HEK293 (cell line): ENCODE data around the gene TGIF1.

Experiments
- CTCF ChIA-PET: fragments of 350-600 bp; formaldehyde crosslinking; extraction: SDS; loops from one replicate; lab custom pipeline; 2021; ENCODE audit warnings: antibody characterized with exemption; lab: Yijun Ruan, JAX
- POLR2A ChIA-PET: fragments of 300-600 bp; formaldehyde crosslinking; extraction: SDS; loops from one replicate; lab custom pipeline; 2020; ENCODE audit warnings: antibody characterized with exemption, inconsistent platforms; lab: Yijun Ruan, JAX
- H3K27ac ChIP-seq: fragments of 200-500 bp; sonication (Bioruptor generic); 2 replicates; pipeline ENCODE4 v1.5.1; 2014; ENCODE audit warnings: low read depth, low read length, control low read depth, inconsistent platforms; ENCODE audit errors: extremely low read depth
- H3K36me3 ChIP-seq, 2 experiments: fragments of 200-500 bp in 1 of 2; sonication (Bioruptor generic) in 1 of 2; 1 replicate in 1 of 2; 2 replicates in 1 of 2; pipeline ENCODE4 v1.5.1; 2014 to 2017; ENCODE audit warnings: inconsistent platforms in 2 of 2, low read length in 2 of 2; ENCODE audit not compliant: control insufficient read depth in 2 of 2, insufficient read depth in 1 of 2
- H3K4me1 ChIP-seq: fragments of 200-500 bp; sonication (Bioruptor generic); 2 replicates; pipeline ENCODE4 v1.5.1; 2014; ENCODE audit warnings: mild to moderate bottlenecking, low read length, inconsistent platforms; ENCODE audit not compliant: control insufficient read depth, insufficient read depth
- H3K4me3 ChIP-seq: 2 replicates; pipeline ENCODE4 v1.5.1; 2011; ENCODE audit warnings: low read depth, mild to moderate bottlenecking, control low read depth, low read length, moderate library complexity
- H3K9me3 ChIP-seq: fragments of 200-500 bp; sonication (Bioruptor generic); 2 replicates; pipeline ENCODE4 v1.5.1; 2014; ENCODE audit warnings: low read depth, low read length, inconsistent platforms; ENCODE audit not compliant: control insufficient read depth, insufficient read depth
- GLI4 ChIP-seq: fragments of 450-650 bp; formaldehyde crosslinking; IDR thresholded peaks from 2 replicates; pipeline ENCODE4 v1.5.1; 2016; ENCODE audit warnings: missing biosample characterization, missing genetic modification characterization
- OSR2 ChIP-seq: fragments of 450-650 bp; formaldehyde crosslinking; IDR thresholded peaks from 2 replicates; pipeline ENCODE4 v1.5.1; 2016; ENCODE audit warnings: missing biosample characterization, missing genetic modification characterization
- OVOL3 ChIP-seq: fragments of 450-650 bp; formaldehyde crosslinking; IDR thresholded peaks from 2 replicates; pipeline ENCODE4 v1.5.1; 2016; ENCODE audit warnings: missing biosample characterization, missing genetic modification characterization
- PRDM1 ChIP-seq: fragments of 450-650 bp; formaldehyde crosslinking; IDR thresholded peaks from 2 replicates; pipeline ENCODE4; 2016; ENCODE audit warnings: missing biosample characterization, missing genetic modification characterization
- TRIM28 ChIP-seq: IDR thresholded peaks from 2 replicates; pipeline ENCODE4 v1.6.1; 2011; ENCODE audit warnings: low read length, control low read depth, borderline replicate concordance
- ZBTB7A ChIP-seq: fragments of 450-650 bp; formaldehyde crosslinking; IDR thresholded peaks from 2 replicates; pipeline ENCODE4 v1.5.1; 2016; ENCODE audit warnings: low read depth, missing biosample characterization, missing genetic modification characterization
- ZFP37 ChIP-seq: fragments of 450-650 bp; formaldehyde crosslinking; IDR thresholded peaks from 2 replicates; pipeline ENCODE4 v1.5.1; 2016; ENCODE audit warnings: missing biosample characterization, missing genetic modification characterization
- ZNF169 ChIP-seq: fragments of 450-650 bp; formaldehyde crosslinking; IDR thresholded peaks from 2 replicates; pipeline ENCODE4 v1.5.1; 2016; ENCODE audit warnings: missing biosample characterization, missing genetic modification characterization
- ZNF621 ChIP-seq: fragments of 450-650 bp; formaldehyde crosslinking; IDR thresholded peaks from 2 replicates; pipeline ENCODE4 v1.5.1; 2017; ENCODE audit warnings: missing biosample characterization, missing genetic modification characterization
- ZNF654 ChIP-seq: fragments of 450-650 bp; formaldehyde crosslinking; IDR thresholded peaks from 2 replicates; pipeline ENCODE4 v1.5.1; 2016; ENCODE audit warnings: low read depth, missing biosample characterization, missing genetic modification characterization
- ZNF660 ChIP-seq: fragments of 450-650 bp; IDR thresholded peaks from 2 replicates; pipeline ENCODE4 v1.5.1; 2018; ENCODE audit warnings: missing biosample characterization, mild to moderate bottlenecking, missing genetic modification characterization
- ZNF776 ChIP-seq: fragments of 450-650 bp; formaldehyde crosslinking; IDR thresholded peaks from 2 replicates; pipeline ENCODE4 v1.5.0; 2017; ENCODE audit warnings: missing biosample characterization, missing genetic modification characterization, borderline replicate concordance
- TF ChIP-seq, protein P1 (sequence below): fragments of 450-650 bp; formaldehyde crosslinking; optimal IDR thresholded peaks from 2 replicates; pipeline ENCODE3; 2016; ENCODE audit warnings: missing biosample characterization, mild to moderate bottlenecking, missing genetic modification characterization
- TF ChIP-seq, protein P2 (sequence below): fragments of 450-650 bp; formaldehyde crosslinking; IDR thresholded peaks from 2 replicates; pipeline ENCODE4 v1.5.1; 2016; ENCODE audit warnings: missing biosample characterization, missing genetic modification characterization
- TF ChIP-seq, protein P3 (sequence below): sonication (generic); formaldehyde crosslinking; IDR thresholded peaks from 2 replicates; pipeline ENCODE4 v1.8.1; 2022; ENCODE audit warnings: mild to moderate bottlenecking, moderate library complexity, missing genetic modification reagents

TGIF1 gene

DNA sequence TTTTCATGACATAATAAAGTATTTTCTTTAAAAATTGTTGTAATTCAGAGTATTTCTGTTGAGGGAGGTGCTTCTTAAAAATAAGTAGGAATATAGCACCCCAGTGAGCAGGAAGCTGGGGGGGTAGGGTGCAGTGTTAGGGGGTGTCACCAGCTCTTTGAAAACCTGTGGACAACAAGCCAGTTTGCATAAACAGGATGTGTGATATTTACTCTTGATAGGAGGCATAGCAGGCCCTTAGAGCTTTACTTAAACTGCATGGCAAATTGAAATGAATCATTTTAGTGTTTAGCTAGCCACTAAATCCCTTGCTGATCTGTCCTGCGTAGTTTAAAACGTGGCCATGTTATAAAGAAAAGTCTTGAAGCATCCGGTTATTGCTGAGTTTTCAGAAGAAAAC, 8.4 kb downstream of the TGIF1 start:
- Histone ChIP-seq H3K4me1 (peaks cover 14% of the 10 kb centered on the region; the same call in 1 of the 2 replicates), H3K4me3 (no peak overlapping the region), H3K27ac (no peak overlapping the region)
- TF ChIP-seq, protein P1, sequence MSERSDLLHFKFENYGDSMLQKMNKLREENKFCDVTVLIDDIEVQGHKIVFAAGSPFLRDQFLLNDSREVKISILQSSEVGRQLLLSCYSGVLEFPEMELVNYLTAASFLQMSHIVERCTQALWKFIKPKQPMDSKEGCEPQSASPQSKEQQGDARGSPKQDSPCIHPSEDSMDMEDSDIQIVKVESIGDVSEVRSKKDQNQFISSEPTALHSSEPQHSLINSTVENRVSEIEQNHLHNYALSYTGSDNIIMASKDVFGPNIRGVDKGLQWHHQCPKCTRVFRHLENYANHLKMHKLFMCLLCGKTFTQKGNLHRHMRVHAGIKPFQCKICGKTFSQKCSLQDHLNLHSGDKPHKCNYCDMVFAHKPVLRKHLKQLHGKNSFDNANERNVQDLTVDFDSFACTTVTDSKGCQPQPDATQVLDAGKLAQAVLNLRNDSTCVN (tag by site-specific recombination) = no peak
- no peak for TF ChIP-seq GLI4 (tag by site-specific recombination)
- TF ChIP-seq, protein P2, sequence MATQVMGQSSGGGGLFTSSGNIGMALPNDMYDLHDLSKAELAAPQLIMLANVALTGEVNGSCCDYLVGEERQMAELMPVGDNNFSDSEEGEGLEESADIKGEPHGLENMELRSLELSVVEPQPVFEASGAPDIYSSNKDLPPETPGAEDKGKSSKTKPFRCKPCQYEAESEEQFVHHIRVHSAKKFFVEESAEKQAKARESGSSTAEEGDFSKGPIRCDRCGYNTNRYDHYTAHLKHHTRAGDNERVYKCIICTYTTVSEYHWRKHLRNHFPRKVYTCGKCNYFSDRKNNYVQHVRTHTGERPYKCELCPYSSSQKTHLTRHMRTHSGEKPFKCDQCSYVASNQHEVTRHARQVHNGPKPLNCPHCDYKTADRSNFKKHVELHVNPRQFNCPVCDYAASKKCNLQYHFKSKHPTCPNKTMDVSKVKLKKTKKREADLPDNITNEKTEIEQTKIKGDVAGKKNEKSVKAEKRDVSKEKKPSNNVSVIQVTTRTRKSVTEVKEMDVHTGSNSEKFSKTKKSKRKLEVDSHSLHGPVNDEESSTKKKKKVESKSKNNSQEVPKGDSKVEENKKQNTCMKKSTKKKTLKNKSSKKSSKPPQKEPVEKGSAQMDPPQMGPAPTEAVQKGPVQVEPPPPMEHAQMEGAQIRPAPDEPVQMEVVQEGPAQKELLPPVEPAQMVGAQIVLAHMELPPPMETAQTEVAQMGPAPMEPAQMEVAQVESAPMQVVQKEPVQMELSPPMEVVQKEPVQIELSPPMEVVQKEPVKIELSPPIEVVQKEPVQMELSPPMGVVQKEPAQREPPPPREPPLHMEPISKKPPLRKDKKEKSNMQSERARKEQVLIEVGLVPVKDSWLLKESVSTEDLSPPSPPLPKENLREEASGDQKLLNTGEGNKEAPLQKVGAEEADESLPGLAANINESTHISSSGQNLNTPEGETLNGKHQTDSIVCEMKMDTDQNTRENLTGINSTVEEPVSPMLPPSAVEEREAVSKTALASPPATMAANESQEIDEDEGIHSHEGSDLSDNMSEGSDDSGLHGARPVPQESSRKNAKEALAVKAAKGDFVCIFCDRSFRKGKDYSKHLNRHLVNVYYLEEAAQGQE (tag by site-specific recombination) = no peak
- TF ChIP-seq PRDM1 (tag by site-specific recombination) = no peak
- no peak for TF ChIP-seq ZNF654 (tag by site-specific recombination)
- TF ChIP-seq OSR2 (tag by site-specific recombination) = no peak
- TF ChIP-seq ZNF660 (tag by site-specific recombination) = no peak
- no peak for TF ChIP-seq ZNF776
- no peak for TF ChIP-seq ZBTB7A (tag by site-specific recombination)
- no peak for TF ChIP-seq ZNF621
- no peak for TF ChIP-seq ZNF169 (tag by site-specific recombination)
- TF ChIP-seq, protein P3, sequence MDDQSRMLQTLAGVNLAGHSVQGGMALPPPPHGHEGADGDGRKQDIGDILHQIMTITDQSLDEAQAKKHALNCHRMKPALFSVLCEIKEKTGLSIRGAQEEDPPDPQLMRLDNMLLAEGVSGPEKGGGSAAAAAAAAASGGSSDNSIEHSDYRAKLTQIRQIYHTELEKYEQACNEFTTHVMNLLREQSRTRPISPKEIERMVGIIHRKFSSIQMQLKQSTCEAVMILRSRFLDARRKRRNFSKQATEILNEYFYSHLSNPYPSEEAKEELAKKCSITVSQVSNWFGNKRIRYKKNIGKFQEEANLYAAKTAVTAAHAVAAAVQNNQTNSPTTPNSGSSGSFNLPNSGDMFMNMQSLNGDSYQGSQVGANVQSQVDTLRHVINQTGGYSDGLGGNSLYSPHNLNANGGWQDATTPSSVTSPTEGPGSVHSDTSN (CRISPR knock-in tag) = no peak
- TF ChIP-seq ZFP37 (tag by site-specific recombination) = no peak
- TF ChIP-seq OVOL3 (tag by site-specific recombination) = no peak
- TF ChIP-seq, all 188 proteins: peak for 0
- ChIA-PET CTCF (interaction anchor here (0.5 to 1.6 kb wide), 10 partner anchors 10 to 419 kb away, joined by 3 to 6 read pairs (median 4); no protein-coding TSS in a partner anchor), POLR2A (no interaction called here)
- Histone ChIP-seq H3K36me3 (peaks cover 34% of the 10 kb centered on the region in 2 experiments), H3K9me3 (no peaks in the 10 kb centered on the region)

DNA sequence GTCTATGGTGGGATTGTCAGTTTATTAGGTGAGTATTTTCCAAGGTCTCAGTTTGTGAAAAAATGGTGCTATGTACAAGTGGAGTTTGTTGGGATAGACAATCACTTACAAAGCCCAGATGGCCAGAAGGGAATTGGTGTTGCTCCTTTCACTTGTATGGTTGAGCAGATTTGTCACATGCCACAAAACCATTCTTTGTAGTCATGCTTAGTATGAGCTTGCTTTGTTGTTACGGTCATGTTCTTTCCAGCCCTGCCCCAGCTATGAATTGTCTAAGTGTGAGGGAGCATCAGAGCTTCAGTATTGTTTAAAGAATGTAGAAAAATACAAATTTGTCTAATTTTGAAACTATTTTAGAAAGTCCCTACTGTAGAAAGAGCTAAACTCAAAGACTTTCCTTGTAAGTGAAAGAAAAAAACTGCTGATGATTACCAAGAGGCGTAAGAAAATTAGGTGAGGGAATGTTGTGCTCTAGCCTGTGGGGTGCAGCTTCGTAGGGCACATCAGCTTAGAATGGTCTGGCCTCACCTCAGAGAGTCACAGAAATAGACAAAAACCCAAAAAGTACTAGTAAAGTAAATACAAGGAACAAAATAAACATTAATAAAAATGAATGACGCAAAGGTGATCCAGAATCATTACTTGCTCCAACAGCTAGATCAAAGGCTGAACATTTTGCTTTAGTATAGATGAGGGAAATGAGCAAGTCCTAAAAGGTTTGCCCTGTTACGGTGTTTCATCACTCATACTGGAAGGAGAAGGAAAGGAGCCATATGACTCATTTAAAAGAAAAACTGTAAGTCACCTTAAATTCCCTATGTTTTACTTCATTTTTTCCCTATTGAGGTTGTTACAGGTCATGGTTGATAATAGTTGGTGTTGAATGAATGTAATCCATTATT, 9.2 kb downstream of the TGIF1 start:
- H3K9me3 ChIP-seq = no peaks in the 10 kb centered on the region
- TF ChIP-seq TRIM28 = no peak
- TF ChIP-seq, all 188 proteins: peak for 0
- POLR2A ChIA-PET = no interaction called here
- Histone ChIP-seq H3K27ac (no peak overlapping the region), H3K4me1 (peaks cover 14% of the 10 kb centered on the region; the same call in 1 of the 2 replicates), H3K36me3 (peaks cover 34% of the 10 kb centered on the region in 2 experiments), H3K4me3 (no peak overlapping the region)
- CTCF ChIA-PET = interaction anchor here (0.6 to 1.6 kb wide), 12 partner anchors 9 to 418 kb away, joined by 3 to 6 read pairs (median 3); no protein-coding TSS in a partner anchor
